Measurements from ENCODE around the gene CCNJ.
"Not testable (repeated sequence)": the region's sequence is repeated elsewhere in the genome, so short reads cannot be mapped to it uniquely, and the experiment has no call there.

The CCNJ gene

GRCh38 chr10:96043033-96043892 lies at the start of gene CCNJ:
CCNJ (plus strand) TSS chr10:96043583; CDS start chr10:96044394, 811 bp downstream.
- DNase-seq = peak; percentile 42 to 90

GRCh38 chr10:95994376-95994775 lies 49.0 kb upstream of the CCNJ start:
- not testable (repeated sequence) for DNase-seq

GRCh38 chr10:95998255-95998784 lies 45.1 kb upstream of the CCNJ start:
- DNase-seq = no peak

- no peak for DNase-seq
Observed at GRCh38 chr10:96013956-96014355, 29.4 kb upstream of the CCNJ start.

GRCh38 chr10:96014473-96015102 lies 28.8 kb upstream of the CCNJ start:
- DNase-seq = no peak

- peak; percentile 34 to 72 for DNase-seq
Observed at GRCh38 chr10:96017191-96017687, 26.1 kb upstream of the CCNJ start.

GRCh38 chr10:96021332-96021731 lies 22.1 kb upstream of the CCNJ start:
- DNase-seq = no peak

- no peak for DNase-seq
Observed at GRCh38 chr10:96022739-96023138, 20.6 kb upstream of the CCNJ start.

GRCh38 chr10:96023168-96023567 lies 20.2 kb upstream of the CCNJ start:
- no peak for DNase-seq

- DNase-seq = peak in 1 of 2 experiments; percentile 5
Observed at GRCh38 chr10:96025566-96025965, 17.8 kb upstream of the CCNJ start.

GRCh38 chr10:96034625-96035024 lies 8.8 kb upstream of the CCNJ start:
- DNase-seq = peak in 1 of 2 experiments; percentile 13

GRCh38 chr10:96038476-96039387 lies 4.7 kb upstream of the CCNJ start:
- no peak for DNase-seq

GRCh38 chr10:96041146-96041545 lies 2.2 kb upstream of the CCNJ start:
- DNase-seq = no peak

- DNase-seq = peak in 1 of 2 experiments; percentile 71
Observed at GRCh38 chr10:96043893-96044715, 721 bp downstream of the CCNJ start.

- DNase-seq = no peak
Observed at GRCh38 chr10:96044736-96045135, 1.4 kb downstream of the CCNJ start.

- no peak for DNase-seq
Observed at GRCh38 chr10:96046546-96046945, 3.2 kb downstream of the CCNJ start.

GRCh38 chr10:96047004-96047649 lies 3.7 kb downstream of the CCNJ start:
- DNase-seq = no peak

GRCh38 chr10:96047925-96048324 lies 4.5 kb downstream of the CCNJ start:
- not testable (repeated sequence) for DNase-seq

GRCh38 chr10:96049340-96049739 lies 6.0 kb downstream of the CCNJ start:
- DNase-seq = no peak

- no peak for DNase-seq
Observed at GRCh38 chr10:96053985-96054384, 10.6 kb downstream of the CCNJ start.

- DNase-seq = no peak
Observed at GRCh38 chr10:96056787-96057186, 13.4 kb downstream of the CCNJ start.
